ENCODE measurements around the gene AGFG2. TPM values are rescaled to one million over a fixed set of nuclear protein-coding genes. Genes with fewer than 3 reads are reported as not detected.
A peak's percentile ranks its signal among the peaks of the same experiment; 100 is the strongest.
"Not testable (repeated sequence)": the region's sequence is repeated elsewhere in the genome, so short reads cannot be mapped to it uniquely, and the experiment has no call there.

AGFG2 gene
- total and polyA plus RNA-seq, 4 donors = 10.6 to 21.0 (median 17.2) TPM

- Histone ChIP-seq H3K27me3 (ENCODE audit: control insufficient read depth, insufficient read depth, low read length) (no peaks in the 10 kb centered on the region), H3K36me3 (ENCODE audit: control insufficient read depth, insufficient read depth, low read length) (no peaks in the 10 kb centered on the region), H3K9me3 (ENCODE audit: control insufficient read depth, insufficient read depth, low read length) (no peaks in the 10 kb centered on the region), H3K27ac (ENCODE audit: low read depth, low read length) (peak overlapping the region; percentile 73), H3K4me3 (ENCODE audit: low read depth, low read length) (peak overlapping the region; percentile 66), H3K4me1 (ENCODE audit: control insufficient read depth, insufficient read depth, low read length) (peaks cover 13% of the 10 kb centered on the region)
- 10% methylated on average over 6 of the region's 8 CpGs for WGBS (ENCODE audit: insufficient coverage)
- no peak for DNase-seq (ENCODE audit: low read depth in 4 of 6, low spot score in 6 of 6)
Measured at GRCh38 chr7:100538348-100538653, 702 bp upstream of the AGFG2 start.

- Histone ChIP-seq H3K9me3 (ENCODE audit: control insufficient read depth, insufficient read depth, low read length) (no peaks in the 10 kb centered on the region), H3K4me3 (ENCODE audit: low read depth, low read length) (peak overlapping the region; percentile 66), H3K36me3 (ENCODE audit: control insufficient read depth, insufficient read depth, low read length) (no peaks in the 10 kb centered on the region), H3K27ac (ENCODE audit: low read depth, low read length) (peak overlapping the region; percentile 78), H3K27me3 (ENCODE audit: control insufficient read depth, insufficient read depth, low read length) (no peaks in the 10 kb centered on the region), H3K4me1 (ENCODE audit: control insufficient read depth, insufficient read depth, low read length) (peaks cover 13% of the 10 kb centered on the region)
- 0% methylated on average over 42 of the region's 44 CpGs for WGBS (ENCODE audit: insufficient coverage)
- no peak for DNase-seq (ENCODE audit: low read depth in 4 of 6, low spot score in 6 of 6)
Measured at GRCh38 chr7:100539436-100540006, 518 bp downstream of the AGFG2 start.

GRCh38 chr7:100540073-100540723 lies 1.2 kb downstream of the AGFG2 start:
- H3K4me3 ChIP-seq (ENCODE audit: low read depth, low read length) = peak overlapping the region; percentile 66
- H3K36me3 ChIP-seq (ENCODE audit: control insufficient read depth, insufficient read depth, low read length) = no peaks in the 10 kb centered on the region
- no peaks in the 10 kb centered on the region for H3K9me3 ChIP-seq (ENCODE audit: control insufficient read depth, insufficient read depth, low read length)
- DNase-seq (ENCODE audit: low read depth in 4 of 6, low spot score in 6 of 6) = no peak
- H3K27ac ChIP-seq (ENCODE audit: low read depth, low read length) = no peak overlapping the region
- 40% methylated on average over 1 of the region's 6 CpGs for WGBS (ENCODE audit: insufficient coverage)
- peaks cover 13% of the 10 kb centered on the region for H3K4me1 ChIP-seq (ENCODE audit: control insufficient read depth, insufficient read depth, low read length)
- H3K27me3 ChIP-seq (ENCODE audit: control insufficient read depth, insufficient read depth, low read length) = no peaks in the 10 kb centered on the region

- not testable (repeated sequence) for H3K36me3 ChIP-seq (ENCODE audit: control insufficient read depth, insufficient read depth, low read length); H3K27ac ChIP-seq (ENCODE audit: low read depth, low read length)
Measured at GRCh38 chr7:100541309-100541708, 2.3 kb downstream of the AGFG2 start.

GRCh38 chr7:100543586-100543985 lies 4.6 kb downstream of the AGFG2 start:
- Histone ChIP-seq H3K4me1 (ENCODE audit: control insufficient read depth, insufficient read depth, low read length) (peaks cover 24% of the 10 kb centered on the region), H3K4me3 (ENCODE audit: low read depth, low read length) (no peak overlapping the region), H3K27me3 (ENCODE audit: control insufficient read depth, insufficient read depth, low read length) (no peaks in the 10 kb centered on the region), H3K9me3 (ENCODE audit: control insufficient read depth, insufficient read depth, low read length) (no peaks in the 10 kb centered on the region), H3K27ac (ENCODE audit: low read depth, low read length) (peak overlapping the region; percentile 88), H3K36me3 (ENCODE audit: control insufficient read depth, insufficient read depth, low read length) (no peaks in the 10 kb centered on the region)
- no CpG with 5 or more reads among the region's 1 CpG for WGBS (ENCODE audit: insufficient coverage)
- DNase-seq (ENCODE audit: low read depth in 4 of 6, low spot score in 6 of 6) = no peak

More at GRCh38 chr7:100541309-100541708, 2.3 kb downstream of the AGFG2 start:
- not testable (repeated sequence) for H3K27me3 ChIP-seq (ENCODE audit: control insufficient read depth, insufficient read depth, low read length); H3K9me3 ChIP-seq (ENCODE audit: control insufficient read depth, insufficient read depth, low read length); DNase-seq (ENCODE audit: low read depth in 4 of 6, low spot score in 6 of 6); H3K4me3 ChIP-seq (ENCODE audit: low read depth, low read length)
- 77% methylated on average over 4 of the region's 7 CpGs for WGBS (ENCODE audit: insufficient coverage)
- H3K4me1 ChIP-seq (ENCODE audit: control insufficient read depth, insufficient read depth, low read length) = peaks cover 23% of the 10 kb centered on the region

- WGBS (ENCODE audit: insufficient coverage) = 46% methylated on average over 4 of the region's 5 CpGs
- H3K36me3 ChIP-seq (ENCODE audit: control insufficient read depth, insufficient read depth, low read length) = peaks cover 4% of the 10 kb centered on the region
- DNase-seq (ENCODE audit: low read depth in 4 of 6, low spot score in 6 of 6) = no peak
- no peaks in the 10 kb centered on the region for H3K9me3 ChIP-seq (ENCODE audit: control insufficient read depth, insufficient read depth, low read length)
- H3K27me3 ChIP-seq (ENCODE audit: control insufficient read depth, insufficient read depth, low read length) = no peaks in the 10 kb centered on the region
- no peak overlapping the region for H3K4me3 ChIP-seq (ENCODE audit: low read depth, low read length)
- peak overlapping the region; percentile 88 for H3K27ac ChIP-seq (ENCODE audit: low read depth, low read length)
- peaks cover 23% of the 10 kb centered on the region for H3K4me1 ChIP-seq (ENCODE audit: control insufficient read depth, insufficient read depth, low read length)
Measured at GRCh38 chr7:100544386-100544785, 5.4 kb downstream of the AGFG2 start.

GRCh38 chr7:100544967-100545359 lies 6.0 kb downstream of the AGFG2 start:
- WGBS (ENCODE audit: insufficient coverage) = 38% methylated on average over 1 of the region's 1 CpG
- Histone ChIP-seq H3K4me3 (ENCODE audit: low read depth, low read length) (no peak overlapping the region), H3K27me3 (ENCODE audit: control insufficient read depth, insufficient read depth, low read length) (no peaks in the 10 kb centered on the region), H3K36me3 (ENCODE audit: control insufficient read depth, insufficient read depth, low read length) (peaks cover 8% of the 10 kb centered on the region), H3K27ac (ENCODE audit: low read depth, low read length) (peak overlapping the region; percentile 88), H3K9me3 (ENCODE audit: control insufficient read depth, insufficient read depth, low read length) (no peaks in the 10 kb centered on the region), H3K4me1 (ENCODE audit: control insufficient read depth, insufficient read depth, low read length) (peaks cover 20% of the 10 kb centered on the region)
- DNase-seq (ENCODE audit: low read depth in 4 of 6, low spot score in 6 of 6) = no peak

- Histone ChIP-seq H3K9me3 (ENCODE audit: control insufficient read depth, insufficient read depth, low read length) (no peaks in the 10 kb centered on the region), H3K4me3 (ENCODE audit: low read depth, low read length) (no peak overlapping the region), H3K4me1 (ENCODE audit: control insufficient read depth, insufficient read depth, low read length) (peaks cover 21% of the 10 kb centered on the region), H3K27ac (ENCODE audit: low read depth, low read length) (peak overlapping the region; percentile 88), H3K27me3 (ENCODE audit: control insufficient read depth, insufficient read depth, low read length) (no peaks in the 10 kb centered on the region), H3K36me3 (ENCODE audit: control insufficient read depth, insufficient read depth, low read length) (peaks cover 8% of the 10 kb centered on the region)
- peak in 3 of 6 donors; percentile 32 to 70 (median 34) for DNase-seq (ENCODE audit: low read depth in 4 of 6, low spot score in 6 of 6)
- 40% methylated on average over 2 of the region's 3 CpGs for WGBS (ENCODE audit: insufficient coverage)
Measured at GRCh38 chr7:100545360-100546128, 6.5 kb downstream of the AGFG2 start.

- no peaks in the 10 kb centered on the region for H3K27me3 ChIP-seq (ENCODE audit: control insufficient read depth, insufficient read depth, low read length)
- H3K36me3 ChIP-seq (ENCODE audit: control insufficient read depth, insufficient read depth, low read length) = peaks cover 10% of the 10 kb centered on the region
- peaks cover 19% of the 10 kb centered on the region for H3K4me1 ChIP-seq (ENCODE audit: control insufficient read depth, insufficient read depth, low read length)
- WGBS (ENCODE audit: insufficient coverage) = 29% methylated on average over 4 of the region's 10 CpGs
- DNase-seq (ENCODE audit: low read depth in 4 of 6, low spot score in 6 of 6) = peak in 1 of 6 donors; percentile 4
- H3K9me3 ChIP-seq (ENCODE audit: control insufficient read depth, insufficient read depth, low read length) = no peaks in the 10 kb centered on the region
- H3K27ac ChIP-seq (ENCODE audit: low read depth, low read length) = peak overlapping the region; percentile 88
- no peak overlapping the region for H3K4me3 ChIP-seq (ENCODE audit: low read depth, low read length)
Measured at GRCh38 chr7:100546129-100546925, 7.3 kb downstream of the AGFG2 start.
